Stimulated activated CD8-positive, alpha-beta memory T cell treated with anti-CD3 and anti-CD28 coated beads, Interleukin-12 subunit alpha, Interleukin-12 subunit beta, amount 100 ng/mL, for 24 hours (primary cell): ENCODE results near the gene TRAP1.
"Not testable (repeated sequence)": the region's sequence is repeated elsewhere in the genome, so short reads cannot be mapped to it uniquely, and the experiment has no call there.

Experiments
- DNase-seq: peaks from one replicate; pipeline ENCODE4 v3.0.0-alpha.2; 2020; ENCODE audit errors: extremely low read depth

Gene TRAP1

GRCh38 chr16:3673676-3674377 is 43.5 kb downstream of the TRAP1 start:
- no peak for DNase-seq

GRCh38 chr16:3673201-3673600 is 44.1 kb downstream of the TRAP1 start:
- no peak for DNase-seq

- no peak for DNase-seq
Observed at GRCh38 chr16:3672571-3673041, 44.7 kb downstream of the TRAP1 start.

- DNase-seq: no peak
Observed at GRCh38 chr16:3671424-3671823, 45.9 kb downstream of the TRAP1 start.

GRCh38 chr16:3670711-3671110 is 46.6 kb downstream of the TRAP1 start:
- DNase-seq: no peak

GRCh38 chr16:3669082-3669481 is 48.2 kb downstream of the TRAP1 start:
- no peak for DNase-seq

- DNase-seq: no peak
Observed at GRCh38 chr16:3668626-3669025, 48.7 kb downstream of the TRAP1 start.

GRCh38 chr16:3665508-3665907 is 51.8 kb downstream of the TRAP1 start:
- no peak for DNase-seq

- DNase-seq: no peak
Observed at GRCh38 chr16:3664187-3664896, 53.0 kb downstream of the TRAP1 start.

GRCh38 chr16:3662601-3663000 is 54.7 kb downstream of the TRAP1 start:
- no peak for DNase-seq

GRCh38 chr16:3661922-3662321 is 55.4 kb downstream of the TRAP1 start:
- DNase-seq: no peak

- DNase-seq: no peak
Observed at GRCh38 chr16:3661311-3661710, 56.0 kb downstream of the TRAP1 start.

GRCh38 chr16:3659251-3659650 is 58.1 kb downstream of the TRAP1 start:
- DNase-seq: no peak

- peak; percentile 14 for DNase-seq
Observed at GRCh38 chr16:3656491-3657468, 60.5 kb downstream of the TRAP1 start.

GRCh38 chr16:3656160-3656490 is 61.2 kb downstream of the TRAP1 start:
- not testable (repeated sequence) for DNase-seq

GRCh38 chr16:3655396-3656159 is 61.7 kb downstream of the TRAP1 start:
- DNase-seq: no peak

- DNase-seq: no peak
Observed at GRCh38 chr16:3655030-3655395, 62.3 kb downstream of the TRAP1 start.

GRCh38 chr16:3654249-3654991 is 62.9 kb downstream of the TRAP1 start, which contains the start of gene DNASE1:
Gene DNASE1 (plus strand): TSS chr16:3654691. CDS start chr16:3655374, 683 bp downstream.
- peak; percentile 34 for DNase-seq

GRCh38 chr16:3652373-3653195 is 64.7 kb downstream of the TRAP1 start:
- DNase-seq: no peak
